Glomerular endothelial cell (primary cell): ENCODE measurements around the gene HAPLN3. TPM values are rescaled to one million over a fixed set of nuclear protein-coding genes. Genes with fewer than 3 reads are reported as not detected.

ENCODE experiments used
- DNase-seq: peaks from one replicate; pipeline ENCODE4 v3.0.0-alpha.2; 2011; ENCODE audit warnings: low read depth, low spot score; ENCODE audit errors: extremely low read depth
- total RNA-seq: library from RNA; depleted of rRNA; stranded (reverse); fragments of >200 nt; gene quantifications from 2 replicates; pipeline ENCODE4 v1.2.3, GENCODE V29; 2015

The HAPLN3 gene
- total RNA-seq, 1 donor from 2014 or later: 22.4 TPM

DNA sequence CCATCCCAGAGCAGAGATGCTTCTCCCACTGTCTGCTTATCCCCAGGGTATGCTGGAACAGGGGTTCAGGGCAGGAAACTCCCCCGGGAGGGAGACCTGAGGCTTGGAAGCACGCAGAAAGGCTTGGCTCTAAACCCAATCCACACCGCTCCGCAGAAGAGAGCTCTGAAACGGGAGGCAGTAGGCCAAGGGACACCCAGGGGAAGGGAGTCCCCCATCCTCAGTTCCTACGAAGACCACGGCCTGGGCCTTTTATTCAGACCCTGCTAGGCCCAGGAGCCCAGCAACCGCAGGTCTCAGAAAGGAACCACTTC is 1.8 kb upstream of the HAPLN3 start:
- no peak for DNase-seq

DNA sequence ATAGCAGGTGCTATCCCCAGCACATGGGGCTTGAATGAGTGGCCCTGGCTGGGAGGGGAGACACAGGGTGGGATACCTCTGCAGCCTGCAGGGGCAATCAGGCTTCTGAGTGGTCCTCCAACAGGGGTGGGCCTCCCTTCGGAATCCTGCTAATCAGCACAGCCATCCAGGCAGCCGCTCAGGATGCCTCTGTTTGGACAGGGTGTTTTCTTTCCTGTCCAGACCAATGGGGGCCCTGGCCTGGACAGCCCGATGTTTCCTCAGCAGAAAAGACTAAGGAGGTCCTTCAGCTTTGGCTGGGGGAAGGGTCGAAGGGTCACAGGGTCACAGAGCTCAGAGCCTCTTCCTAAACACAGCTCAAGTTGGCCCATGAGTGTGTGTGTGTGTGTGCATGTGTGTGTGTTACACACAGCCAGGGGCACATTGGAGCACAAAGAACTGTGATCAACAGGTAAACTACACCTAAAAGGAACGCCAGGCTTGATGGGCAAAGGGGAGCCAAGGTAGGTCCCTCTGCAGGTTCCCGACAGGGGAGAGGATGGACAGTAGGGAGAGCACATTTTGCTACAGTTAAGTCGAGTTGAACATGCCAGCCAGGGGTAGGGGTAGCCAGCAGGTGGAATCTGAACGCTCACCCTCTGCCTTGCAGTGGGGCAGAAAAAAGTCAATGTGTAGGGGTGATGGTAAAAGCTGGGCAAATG is 1.1 kb upstream of the HAPLN3 start:
- no peak for DNase-seq

DNA sequence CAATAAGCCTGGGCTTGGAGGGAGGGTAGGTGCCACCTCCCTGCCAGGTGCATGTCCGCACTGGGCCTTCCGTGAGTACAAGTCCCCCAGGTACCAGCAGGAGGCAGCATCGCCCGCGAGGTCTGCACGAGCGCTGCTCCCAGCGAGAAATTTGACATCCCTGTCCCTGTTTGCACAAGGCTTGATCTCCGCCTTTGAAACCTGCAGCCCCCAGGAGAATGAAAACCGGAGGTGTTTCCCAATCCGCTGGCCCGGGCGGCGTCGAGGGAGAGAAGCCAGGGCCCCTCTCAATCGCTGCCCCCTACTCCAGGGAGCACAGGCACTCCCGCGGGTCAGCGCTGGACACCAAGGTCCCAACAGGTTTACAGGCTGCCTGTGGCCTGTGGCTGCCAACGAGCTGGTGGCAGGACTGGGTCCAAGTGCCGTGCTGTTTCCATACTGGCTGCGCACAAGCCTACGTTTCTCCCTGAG is 961 bp downstream of the HAPLN3 start:
- no peak for DNase-seq

DNA sequence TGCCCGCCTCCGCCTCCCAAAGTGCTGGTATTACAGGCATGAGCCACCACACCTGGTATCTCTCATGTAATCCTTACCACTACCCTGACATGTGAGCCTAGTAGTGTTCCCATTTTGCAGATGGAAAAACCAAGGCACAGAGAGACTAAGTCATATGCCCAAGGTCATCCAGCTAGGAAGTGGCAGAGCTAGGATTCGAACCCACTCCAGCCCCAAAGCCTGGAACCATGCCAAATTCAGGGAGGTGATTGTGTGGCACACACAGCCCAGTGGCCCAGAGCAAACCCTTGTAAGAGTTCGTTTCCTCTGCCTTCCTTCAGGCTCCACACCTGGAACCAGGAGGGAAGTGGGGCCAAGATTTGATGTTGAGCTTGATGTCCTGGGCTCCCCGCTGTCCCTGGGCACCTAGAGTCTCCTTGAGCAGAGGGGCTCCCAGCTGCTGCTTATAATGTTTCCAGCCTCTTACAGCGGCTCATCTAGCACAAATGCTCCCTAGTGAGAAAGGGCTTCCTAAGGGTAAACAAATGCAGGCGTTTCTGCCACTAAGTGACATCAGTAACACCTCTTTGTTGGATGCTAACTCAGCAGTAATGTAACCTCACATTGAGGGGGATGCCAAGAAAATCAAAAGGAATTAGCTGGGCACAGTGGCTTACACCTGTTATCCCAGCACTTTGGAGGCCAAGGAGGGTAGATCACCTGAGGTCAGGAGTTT is 3.6 kb downstream of the HAPLN3 start:
- DNase-seq: no peak

DNA sequence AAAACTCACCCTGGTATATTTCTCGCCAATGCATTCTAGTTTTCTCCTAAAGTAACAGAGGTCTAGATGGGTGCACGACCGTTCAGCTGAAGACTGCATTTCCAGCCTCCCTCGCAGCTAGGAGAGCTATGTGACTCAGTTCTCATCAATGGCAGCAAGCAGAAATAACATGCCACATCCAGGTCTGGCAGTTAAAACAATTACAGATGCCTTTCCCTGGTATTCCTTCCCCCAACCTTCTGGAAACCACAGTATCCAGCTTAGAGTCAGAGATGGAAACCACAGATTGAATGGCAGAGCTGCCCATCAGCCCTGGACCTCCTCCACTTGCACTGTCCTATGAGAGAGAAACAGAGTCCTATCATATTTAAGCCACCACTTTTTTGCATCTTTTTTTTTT is 4.8 kb downstream of the HAPLN3 start:
- DNase-seq: no peak

DNA sequence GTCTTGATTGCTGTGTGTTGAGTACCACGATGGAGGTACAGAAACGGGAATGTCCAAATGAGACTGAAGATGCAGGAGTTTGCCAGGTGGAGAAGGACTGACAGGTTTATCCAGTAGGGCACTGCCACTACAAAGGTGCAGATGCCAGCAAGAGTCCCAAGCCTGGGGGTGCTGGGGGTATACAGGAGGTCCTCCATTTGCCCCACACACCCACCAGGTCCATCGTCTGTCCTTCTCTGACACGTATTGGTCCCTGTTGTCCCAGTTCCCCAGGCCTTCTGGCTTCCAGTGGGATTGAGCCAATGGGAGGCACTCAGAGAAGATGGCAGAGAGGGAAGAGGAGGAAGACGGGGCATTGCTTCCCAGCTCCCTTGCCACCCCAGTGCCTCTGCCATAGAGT is 6.6 kb downstream of the HAPLN3 start:
- no peak for DNase-seq

DNA sequence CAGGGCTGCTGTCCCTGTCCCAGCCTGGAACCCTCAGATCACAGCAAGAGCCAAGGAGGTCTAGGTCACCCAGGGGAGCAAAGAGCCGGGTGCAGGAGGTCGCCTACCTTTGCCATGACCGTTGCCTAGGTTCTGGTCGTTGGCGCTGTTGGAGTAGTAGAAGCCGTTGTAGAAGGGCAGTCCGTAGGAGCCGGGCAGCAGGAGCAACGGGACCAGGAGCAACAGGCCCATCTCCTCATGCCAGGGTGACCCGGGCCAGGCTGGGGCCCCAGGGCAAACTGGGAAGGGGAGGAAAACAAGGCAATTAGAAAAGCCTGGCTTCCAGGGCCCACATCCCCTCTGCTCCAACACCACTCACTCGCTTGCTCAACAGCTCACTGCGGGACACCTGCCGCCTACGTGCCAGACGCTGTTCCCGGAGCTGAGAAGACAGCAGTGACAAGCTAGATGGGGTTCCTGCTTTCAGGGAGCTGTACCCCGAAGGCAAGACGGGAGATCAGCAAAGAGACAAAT is 8.2 kb downstream of the HAPLN3 start:
- DNase-seq: no peak

DNA sequence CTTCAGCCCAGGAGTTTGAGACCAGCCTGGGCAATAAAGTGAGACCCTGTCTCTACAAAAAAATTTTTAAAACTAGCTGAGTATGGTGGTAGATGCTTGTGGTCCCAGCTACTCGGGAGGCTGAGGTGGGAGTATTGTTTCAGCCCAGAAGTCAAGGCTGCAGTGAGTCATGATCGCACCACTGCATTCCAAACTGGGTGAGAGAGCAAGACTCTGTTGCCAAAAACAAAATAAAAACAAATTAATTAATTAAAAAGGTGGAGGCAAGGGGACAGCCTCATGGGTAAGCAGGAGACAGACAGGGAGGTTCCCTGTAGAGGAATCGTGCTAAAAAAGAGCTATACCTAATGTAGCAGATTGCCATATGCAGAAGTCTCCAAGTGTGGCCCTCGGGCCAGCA is 12.6 kb downstream of the HAPLN3 start:
- no peak for DNase-seq

DNA sequence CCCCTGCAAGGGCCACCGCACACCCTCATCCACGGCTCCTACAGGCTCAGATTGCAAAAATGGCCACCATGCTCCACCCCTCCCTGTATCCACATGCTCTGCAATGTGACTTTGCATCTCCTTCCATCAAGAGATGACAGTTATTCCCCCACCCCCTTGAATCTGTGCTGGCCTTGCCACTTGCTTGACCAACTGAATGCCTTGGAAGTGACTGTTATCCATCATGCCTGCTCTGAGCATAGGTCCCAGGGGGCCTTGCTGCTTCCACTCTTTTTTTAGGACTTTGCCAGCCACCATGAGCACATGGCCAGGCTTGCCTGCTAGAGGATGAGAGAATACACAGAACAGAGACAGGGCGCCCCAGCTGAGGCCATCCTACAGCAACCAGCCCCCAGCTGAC is 13.6 kb downstream of the HAPLN3 start:
- no peak for DNase-seq

DNA sequence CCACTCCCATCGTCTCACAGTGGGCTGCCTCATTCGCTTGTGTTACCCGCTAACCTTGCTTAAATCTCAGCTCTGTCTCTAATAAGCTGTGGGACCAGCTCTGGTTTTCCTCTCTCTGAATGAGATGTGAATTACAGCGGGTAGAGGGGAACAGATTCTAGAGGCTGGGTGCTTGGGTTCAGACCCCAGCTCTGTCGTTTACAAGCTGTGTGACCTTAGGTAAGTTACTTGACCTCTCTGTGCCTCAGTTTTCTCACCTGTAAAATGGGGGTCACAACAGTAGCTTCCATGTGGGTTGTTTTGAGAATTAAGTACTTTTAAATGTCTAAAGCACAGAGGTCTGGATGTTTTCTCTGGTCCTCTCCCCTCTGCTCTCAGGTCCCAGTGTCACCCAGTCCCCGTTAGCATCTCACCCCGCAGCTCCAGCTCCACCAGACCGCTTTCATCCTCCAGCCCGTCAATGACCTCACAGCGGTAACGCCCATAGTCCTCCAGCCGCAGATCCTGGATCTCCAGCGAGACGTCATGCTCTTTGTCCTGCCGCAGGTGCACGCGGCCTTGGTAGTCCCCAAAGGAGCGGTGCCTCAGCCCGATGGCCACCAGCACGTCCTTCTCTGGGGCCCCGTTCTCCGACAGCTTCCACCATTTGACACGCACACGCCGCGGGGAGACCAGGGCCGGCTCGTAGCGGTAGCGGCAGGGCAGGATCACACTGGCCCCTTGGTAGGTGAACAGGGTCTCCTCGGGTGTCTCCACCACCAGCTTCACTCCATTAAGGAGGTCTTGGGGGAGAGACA is 14.2 kb downstream of the HAPLN3 start:
- DNase-seq: no peak

DNA sequence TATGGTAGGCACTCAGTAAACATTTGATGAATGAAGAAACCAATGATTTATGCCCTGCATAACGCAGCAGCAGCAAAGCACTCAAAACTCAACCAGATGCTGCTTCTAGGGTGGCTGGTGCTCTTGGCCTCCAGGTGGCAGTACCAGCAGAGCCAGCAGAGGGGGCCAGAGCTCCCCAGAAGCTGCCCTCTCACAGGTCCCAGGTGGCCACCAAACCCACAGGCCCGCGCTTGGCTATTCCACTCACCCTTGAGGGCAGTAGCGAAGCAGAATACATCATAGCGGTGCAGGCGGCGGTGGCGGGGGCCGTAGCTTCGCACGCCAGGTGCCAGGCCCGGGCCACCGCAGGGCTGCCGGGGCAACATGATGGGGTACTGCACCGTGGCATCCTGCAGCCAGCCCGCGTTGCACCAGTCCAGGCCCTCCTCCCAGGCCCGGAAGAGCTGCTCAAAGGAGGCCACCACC is 16.6 kb downstream of the HAPLN3 start:
- DNase-seq: no peak

DNA sequence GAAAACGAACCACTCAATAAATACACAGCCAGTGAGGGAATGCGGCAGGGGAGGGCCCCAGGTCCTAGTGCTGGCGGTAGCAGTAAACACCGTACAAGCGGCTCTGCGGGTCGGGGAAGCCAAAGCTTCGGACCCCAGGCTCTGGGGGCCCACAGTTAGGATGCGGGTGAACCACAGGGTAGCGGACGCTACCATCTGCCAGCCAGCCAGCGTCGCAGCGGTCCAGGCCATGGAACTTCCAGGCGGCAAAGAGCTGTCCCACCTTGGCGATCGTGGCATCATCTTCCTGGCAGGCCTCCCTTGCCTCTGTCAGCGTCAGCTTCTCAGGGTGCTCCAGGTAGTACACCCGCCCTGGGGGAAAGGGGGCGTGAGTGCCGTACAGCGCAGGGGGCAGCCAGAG is 17.4 kb downstream of the HAPLN3 start:
- DNase-seq: no peak

DNA sequence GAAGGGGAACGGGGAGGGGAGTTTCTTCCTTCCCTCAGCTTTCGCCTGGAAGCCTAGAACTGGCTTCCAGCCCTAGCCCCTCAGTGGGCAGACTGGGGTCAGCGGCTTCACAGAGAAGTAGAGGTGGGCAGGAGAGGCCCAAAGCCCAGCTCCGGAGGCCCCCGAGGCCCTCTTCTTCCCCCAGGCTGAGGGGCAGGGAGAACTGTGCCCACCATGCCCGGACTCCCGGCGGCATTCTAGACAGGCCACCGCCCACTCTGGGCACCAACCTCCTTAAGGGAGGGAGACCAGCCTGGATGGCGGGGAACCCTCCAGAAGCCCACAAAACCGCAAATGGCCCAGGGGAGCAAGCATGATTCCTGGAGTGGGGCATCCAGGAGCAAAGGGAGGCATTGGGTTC is 17.9 kb downstream of the HAPLN3 start:
- DNase-seq: no peak

DNA sequence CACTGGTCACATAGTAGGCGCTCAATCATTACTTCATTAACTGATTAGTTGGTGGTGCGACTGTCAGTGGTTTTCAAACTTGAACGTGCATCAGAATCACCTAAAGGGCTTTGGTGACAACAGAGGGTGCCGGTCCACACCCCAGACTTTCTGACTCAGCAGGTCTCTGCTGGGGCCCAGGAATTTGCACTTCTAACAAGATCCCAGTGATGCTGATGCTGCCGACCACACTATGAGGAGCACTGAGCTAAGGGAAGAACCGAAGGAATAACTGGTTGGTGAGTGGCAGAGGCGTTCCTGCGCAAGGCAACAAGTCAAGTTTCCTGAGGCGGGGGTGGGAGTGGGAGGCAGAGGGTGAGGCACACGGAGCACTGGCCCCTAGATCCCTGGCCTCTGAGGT is 18.8 kb downstream of the HAPLN3 start:
- DNase-seq: no peak

DNA sequence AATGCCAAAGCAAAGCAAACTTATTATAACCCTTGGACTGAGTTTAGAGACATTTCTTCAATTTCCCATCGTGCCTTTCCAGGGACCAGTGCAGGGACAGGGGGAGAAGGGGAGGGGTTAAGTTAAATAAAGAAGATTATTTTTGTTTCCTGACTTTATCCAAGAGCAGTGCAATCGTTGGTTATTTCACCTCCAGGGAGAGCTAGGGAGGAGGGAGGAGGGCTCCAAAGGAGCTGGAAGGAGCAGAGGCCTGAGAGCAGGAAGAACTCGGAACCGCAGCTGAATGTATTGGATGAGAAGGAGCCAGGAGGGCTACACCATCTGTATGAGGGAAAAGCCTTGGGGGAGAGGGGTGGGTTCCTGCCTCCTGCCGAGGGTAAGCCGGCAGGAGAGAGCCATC is 20.7 kb downstream of the HAPLN3 start:
- no peak for DNase-seq

DNA sequence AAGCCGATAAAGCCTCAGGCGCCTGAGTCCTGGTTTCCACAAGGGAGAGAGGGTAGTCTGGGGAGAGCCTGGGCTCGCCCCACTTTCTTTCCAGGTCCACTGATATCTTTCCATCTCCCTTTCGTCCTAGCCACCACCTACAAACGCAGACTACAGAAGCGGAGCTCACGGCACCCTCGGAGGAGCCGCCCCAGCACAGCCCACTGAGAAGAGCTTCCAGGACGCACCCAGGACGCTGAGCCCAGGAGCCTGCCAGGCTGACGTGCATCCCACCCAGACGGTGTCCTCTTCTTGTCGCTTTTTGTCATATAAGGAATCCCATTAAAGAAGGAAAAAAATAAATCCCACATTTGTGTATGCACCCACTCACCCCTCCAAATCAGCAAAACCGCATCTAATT is 21.1 kb downstream of the HAPLN3 start:
- DNase-seq: no peak

DNA sequence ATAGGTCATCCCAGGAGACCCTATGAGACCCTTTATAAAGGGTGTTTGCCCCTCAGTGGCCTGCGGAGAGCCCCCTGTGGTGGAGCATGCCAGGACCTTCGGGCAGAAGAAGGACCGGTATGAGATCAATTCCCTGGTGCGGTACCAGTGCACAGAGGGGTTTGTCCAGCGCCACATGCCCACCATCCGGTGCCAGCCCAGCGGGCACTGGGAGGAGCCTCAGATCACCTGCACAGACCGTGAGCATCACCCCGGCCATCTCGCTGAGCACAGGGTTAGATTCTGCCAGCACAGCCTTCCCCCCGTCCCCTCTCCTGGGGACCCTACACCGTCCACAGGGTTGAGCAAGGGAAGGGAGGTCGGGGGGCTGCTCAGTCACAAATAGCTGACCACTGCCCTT is 21.6 kb downstream of the HAPLN3 start:
- DNase-seq: no peak

DNA sequence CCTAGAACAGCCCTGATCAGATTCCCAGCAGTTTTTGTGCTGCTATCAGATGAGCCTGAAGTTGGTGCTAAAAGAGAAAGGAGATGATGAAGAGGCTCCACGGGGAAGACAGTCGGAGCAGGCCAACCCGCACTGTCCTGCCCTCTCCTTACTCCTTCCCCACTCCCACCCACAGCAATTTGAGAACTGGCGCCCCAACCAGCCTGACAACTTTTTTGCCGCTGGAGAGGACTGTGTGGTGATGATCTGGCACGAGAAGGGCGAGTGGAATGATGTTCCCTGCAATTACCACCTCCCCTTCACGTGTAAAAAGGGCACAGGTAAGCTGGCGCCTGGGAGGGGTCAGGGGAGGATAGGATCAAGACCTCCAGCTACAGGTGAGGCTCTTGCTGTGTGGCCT is 22.6 kb downstream of the HAPLN3 start:
- DNase-seq: no peak

DNA sequence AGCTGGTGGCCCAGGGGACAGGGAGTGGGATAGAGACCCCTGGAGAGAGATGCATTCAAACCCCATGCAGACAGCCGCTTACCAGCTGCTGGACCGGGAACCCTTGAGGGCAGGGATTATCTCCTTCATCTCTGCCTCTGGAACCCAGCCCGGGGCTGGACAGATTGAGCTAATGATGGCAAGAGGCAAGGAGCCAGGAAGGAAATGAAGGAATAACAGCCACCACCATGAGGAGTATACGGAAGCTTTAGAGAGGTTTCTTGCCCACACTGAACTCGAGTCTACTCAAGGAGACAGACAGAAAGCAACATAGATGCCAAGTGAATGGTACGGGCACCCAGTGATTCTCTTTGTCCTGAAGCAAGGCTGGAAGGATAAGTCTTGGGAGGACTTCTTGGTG is 23.2 kb downstream of the HAPLN3 start:
- no peak for DNase-seq

DNA sequence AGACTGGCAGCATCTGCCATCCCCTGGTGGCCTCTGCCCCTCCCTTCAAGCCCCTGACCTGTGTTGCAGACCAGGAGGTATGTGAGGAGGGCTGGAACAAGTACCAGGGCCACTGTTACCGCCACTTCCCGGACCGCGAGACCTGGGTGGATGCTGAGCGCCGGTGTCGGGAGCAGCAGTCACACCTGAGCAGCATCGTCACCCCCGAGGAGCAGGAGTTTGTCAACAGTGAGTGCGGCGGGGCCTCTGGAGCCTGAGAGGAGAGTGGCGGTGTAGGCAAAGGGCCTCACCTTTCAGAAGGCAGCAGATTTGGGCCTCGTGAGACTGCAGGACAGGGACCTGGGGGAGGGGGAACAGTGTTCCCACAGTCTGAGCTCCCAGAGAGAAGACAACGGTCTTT is 24.0 kb downstream of the HAPLN3 start:
- no peak for DNase-seq

DNA sequence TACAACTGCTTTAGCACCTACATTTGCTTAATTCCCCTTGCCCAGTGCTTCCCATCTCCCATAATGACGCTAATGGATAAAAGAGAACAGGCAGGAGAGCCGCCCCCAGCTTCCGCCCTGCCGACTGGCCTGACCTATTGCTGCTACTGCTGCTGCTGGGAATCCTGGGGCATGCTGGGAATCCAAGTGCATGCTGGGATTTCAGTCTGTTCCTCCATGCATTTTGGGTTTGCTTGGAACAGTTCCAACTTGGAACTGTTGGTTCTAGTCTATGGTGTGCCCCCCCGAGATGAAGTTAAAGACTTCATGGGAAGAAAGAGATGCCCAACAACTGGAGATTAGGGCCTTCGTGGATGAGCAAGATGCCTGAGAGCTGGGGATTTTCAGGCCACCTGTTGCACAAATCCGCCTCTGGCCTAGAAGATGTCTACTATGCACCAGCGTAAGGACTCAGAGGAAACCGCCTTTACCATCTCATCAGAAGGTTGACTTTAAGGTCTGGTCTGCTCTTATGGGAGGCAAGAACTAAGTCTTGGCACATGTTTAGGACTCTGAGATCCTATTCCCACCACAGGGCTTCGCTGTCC is 29.0 kb downstream of the HAPLN3 start:
- DNase-seq: no peak
